SU-DHL-6 (cell line): Measurements from ENCODE around the gene YKT6.

Experiments used
- EZH2phosphoT487 ChIP-seq: fragments of 200-600 bp; sonication (generic), shearing (Covaris generic); conservative IDR thresholded peaks from 2 replicates; pipeline ENCODE4 v1.6.1; 2018; ENCODE audit warnings: mild to moderate bottlenecking, antibody characterized with exemption, low read length, moderate library complexity, mixed read lengths
- TF ChIP-seq, protein P1 (sequence below): fragments of 200-600 bp; sonication (generic); IDR thresholded peaks from one replicate; pipeline ENCODE4 v1.5.1; 2017; ENCODE audit warnings: antibody characterized with exemption, mild to moderate bottlenecking, low read length, moderate library complexity; ENCODE audit not compliant: insufficient read depth, poor library complexity, severe bottlenecking

DNA sequence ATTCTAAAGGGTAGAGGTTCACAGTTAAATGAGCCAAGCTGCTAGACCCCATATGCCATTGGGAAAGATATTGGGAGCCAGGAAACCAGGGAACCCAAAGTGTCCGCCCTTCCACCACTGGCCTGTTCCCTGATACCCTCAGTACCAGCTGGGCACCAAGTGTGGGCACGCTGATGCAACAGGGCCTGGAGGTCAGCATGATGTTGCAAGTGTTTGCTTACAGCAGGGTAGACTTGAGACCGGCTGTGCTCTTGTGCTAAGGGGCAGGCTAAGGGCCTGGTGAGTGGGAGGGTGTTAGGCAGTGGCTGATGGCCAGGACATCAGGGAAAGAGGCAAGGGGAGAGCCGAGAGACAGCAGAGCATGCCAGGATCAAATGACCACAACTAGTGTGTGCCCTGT is 38.6 kb upstream of the YKT6 start:
- TF ChIP-seq, protein P1, sequence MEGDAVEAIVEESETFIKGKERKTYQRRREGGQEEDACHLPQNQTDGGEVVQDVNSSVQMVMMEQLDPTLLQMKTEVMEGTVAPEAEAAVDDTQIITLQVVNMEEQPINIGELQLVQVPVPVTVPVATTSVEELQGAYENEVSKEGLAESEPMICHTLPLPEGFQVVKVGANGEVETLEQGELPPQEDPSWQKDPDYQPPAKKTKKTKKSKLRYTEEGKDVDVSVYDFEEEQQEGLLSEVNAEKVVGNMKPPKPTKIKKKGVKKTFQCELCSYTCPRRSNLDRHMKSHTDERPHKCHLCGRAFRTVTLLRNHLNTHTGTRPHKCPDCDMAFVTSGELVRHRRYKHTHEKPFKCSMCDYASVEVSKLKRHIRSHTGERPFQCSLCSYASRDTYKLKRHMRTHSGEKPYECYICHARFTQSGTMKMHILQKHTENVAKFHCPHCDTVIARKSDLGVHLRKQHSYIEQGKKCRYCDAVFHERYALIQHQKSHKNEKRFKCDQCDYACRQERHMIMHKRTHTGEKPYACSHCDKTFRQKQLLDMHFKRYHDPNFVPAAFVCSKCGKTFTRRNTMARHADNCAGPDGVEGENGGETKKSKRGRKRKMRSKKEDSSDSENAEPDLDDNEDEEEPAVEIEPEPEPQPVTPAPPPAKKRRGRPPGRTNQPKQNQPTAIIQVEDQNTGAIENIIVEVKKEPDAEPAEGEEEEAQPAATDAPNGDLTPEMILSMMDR = no peak
- no peak for TF ChIP-seq EZH2phosphoT487
